GM10248 (cell line): ENCODE results near the gene CEP131.

ENCODE experiments used
- CTCF ChIA-PET: fragments of 300-600 bp; sonication (Branson Sonifier 250); formaldehyde crosslinking; extraction: SDS; loops from one replicate; lab custom pipeline; 2021; ENCODE audit warnings: antibody characterized with exemption; lab: Yijun Ruan, JAX
- POLR2A ChIA-PET: fragments of 350-650 bp; sonication (Branson Sonifier 250); formaldehyde crosslinking; extraction: SDS; loops from one replicate; lab custom pipeline; 2020; ENCODE audit warnings: antibody characterized with exemption; lab: Yijun Ruan, JAX
- DNase-seq: peaks from one replicate; pipeline ENCODE4 v3.0.0; 2012; ENCODE audit errors: extremely low spot score
- CTCF ChIP-seq: IDR thresholded peaks from 2 replicates; pipeline ENCODE4 v1.5.1; 2012; ENCODE audit warnings: mild to moderate bottlenecking, low read depth; ENCODE audit errors: extremely low read depth, missing control alignments, control extremely low read depth

CEP131 gene

DNA sequence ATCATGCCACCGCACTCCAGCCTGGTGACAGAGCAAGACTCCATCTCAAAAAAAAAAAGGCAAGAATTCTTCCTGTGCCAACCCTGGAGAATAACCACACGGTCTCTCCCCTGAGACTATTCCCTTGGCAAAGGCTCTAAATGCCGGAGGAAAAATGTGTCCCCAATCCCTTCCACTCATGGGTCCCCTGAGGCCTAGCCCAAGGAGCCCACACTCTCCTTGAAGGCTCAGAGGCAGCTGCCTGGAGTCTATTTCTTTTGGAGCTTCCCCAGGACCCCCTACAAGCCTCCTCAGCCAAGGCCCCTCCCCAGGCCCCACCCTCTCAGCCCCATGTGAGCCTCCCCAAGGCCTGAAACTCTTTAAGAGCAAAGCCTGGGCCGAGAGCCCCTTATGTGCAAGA, 16.6 kb downstream of the CEP131 start:
- no peak for DNase-seq
- no peak for TF ChIP-seq CTCF
- ChIA-PET POLR2A (no interaction called here), CTCF (no interaction called here)

DNA sequence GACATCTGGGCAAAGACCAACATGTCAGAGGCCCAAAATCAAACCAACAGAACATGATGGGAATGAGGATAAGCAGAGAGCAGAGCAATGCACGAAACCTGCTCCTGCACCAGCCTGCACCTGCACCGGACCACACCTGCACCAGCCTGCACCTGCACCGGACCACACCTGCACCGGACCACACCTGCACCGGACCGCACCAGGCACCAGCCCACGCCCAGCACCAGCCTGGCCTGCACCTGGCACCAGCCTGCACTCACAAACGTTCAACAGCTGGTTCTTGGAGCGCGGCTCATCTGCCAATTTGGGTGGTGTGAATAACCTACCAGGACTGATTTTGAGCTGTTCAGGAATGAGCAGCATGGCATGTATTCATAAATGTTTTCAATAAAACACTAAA, 18.2 kb downstream of the CEP131 start:
- ChIA-PET POLR2A (no interaction called here), CTCF (interaction anchor here (1.0 kb wide), 1 partner anchor 62 kb away, joined by 3 read pairs; no protein-coding TSS in a partner anchor)
- DNase-seq, result no peak
- no peak for TF ChIP-seq CTCF

DNA sequence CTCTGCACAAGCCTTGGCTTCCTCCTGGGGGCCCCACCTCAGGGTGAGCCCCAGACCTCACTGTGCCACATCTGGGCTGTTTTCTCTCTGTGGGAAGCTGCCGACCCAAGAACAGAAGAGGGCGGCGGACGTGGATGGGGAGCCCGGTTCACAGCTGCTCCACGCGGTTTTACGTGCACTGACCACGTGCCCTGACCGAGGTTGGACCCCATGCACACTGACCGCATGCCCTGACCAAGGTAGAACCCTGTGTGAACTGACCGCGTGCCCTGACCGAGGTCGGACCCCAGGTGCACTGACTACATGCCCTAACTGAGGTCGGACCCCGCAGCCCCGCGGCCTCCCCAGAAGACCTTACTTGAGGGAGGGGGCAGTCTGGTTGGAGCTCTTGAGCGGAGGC, 19.6 kb downstream of the CEP131 start:
- ChIA-PET POLR2A (no interaction called here), CTCF (no interaction called here)
- DNase-seq, result no peak
- no peak for TF ChIP-seq CTCF

- ChIA-PET CTCF (no interaction called here), POLR2A (no interaction called here)
- TF ChIP-seq CTCF, result no peak
- no peak for DNase-seq
Measured at GRCh38 chr17:81202318-81202717, 20.4 kb downstream of the CEP131 start.

DNA sequence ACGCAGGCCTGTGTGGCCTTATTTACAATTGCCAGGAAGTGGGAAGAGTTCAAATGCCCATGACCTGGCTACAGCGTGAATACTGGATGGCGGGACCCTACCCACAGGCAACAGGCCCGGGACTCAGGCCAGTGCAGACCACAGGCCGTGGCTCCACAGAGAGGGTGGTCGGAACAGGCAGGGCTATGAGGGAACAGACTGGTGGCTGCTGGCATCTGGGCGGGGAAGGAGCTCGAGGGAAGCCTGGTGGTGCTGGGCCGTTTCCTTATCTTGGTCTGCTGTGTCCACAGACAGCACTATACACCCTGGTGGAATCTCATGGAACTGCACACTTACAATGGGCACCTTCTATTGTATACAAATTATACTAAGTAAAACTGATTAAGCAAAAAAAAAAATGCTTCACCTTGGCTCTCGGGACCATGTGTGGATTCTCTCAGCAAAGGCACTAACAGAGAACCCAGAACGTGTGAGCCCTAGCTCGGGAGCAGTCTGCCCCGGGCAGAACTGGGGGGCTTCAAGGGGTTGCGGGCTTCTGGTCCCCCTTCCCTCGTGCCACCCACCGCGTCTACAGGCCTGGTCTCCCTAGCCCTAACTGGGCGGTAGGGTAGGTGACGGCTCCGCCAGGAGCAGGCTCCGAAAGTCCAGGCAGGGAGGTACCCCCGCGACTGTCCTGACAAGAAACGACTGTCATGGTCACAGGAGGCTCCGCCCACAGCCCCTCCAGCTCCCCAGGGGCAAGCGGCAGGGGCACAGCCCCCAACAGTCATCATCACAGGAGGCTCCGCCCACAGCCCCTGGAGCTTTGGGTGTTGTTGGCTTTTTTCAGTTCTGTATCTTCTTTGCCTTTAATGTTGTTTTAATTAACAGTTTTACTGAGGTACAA, 21.8 kb downstream of the CEP131 start:
- TF ChIP-seq CTCF, result peak; percentile 33
- CTCF ChIA-PET, result interaction anchor here (1.2 to 1.4 kb wide), 5 partner anchors 21 to 53 kb away, joined by 3 to 5 read pairs (median 3); no protein-coding TSS in a partner anchor
- POLR2A ChIA-PET, result interaction anchor here (0.5 kb wide), 1 partner anchor 726 kb away, joined by 5 read pairs; no protein-coding TSS in a partner anchor
- peak; percentile 67 for DNase-seq

DNA sequence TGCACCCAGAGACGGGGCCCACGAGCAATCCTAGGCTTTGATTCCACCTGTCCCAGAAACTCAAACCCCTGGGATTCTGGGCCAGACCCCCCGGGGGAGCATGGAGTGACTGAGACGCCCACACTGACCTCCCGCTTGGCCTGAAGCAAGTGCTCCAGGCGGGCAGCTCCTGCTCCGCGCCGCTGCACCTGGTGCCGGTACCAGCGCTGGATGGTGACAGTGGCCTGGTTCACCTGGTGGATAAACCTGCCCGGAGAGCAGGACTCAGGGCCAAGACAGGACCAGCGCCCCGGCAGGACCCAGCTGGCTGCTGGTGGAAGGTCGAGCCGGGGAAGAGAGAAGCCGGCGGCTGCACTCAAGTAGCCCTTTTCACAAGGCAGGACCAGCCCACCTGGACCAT, 22.6 kb downstream of the CEP131 start:
- TF ChIP-seq CTCF, result no peak
- ChIA-PET POLR2A (no interaction called here), CTCF (interaction anchor here (1.2 to 1.4 kb wide), 5 partner anchors 20 to 52 kb away, joined by 3 to 5 read pairs (median 3); no protein-coding TSS in a partner anchor)
- no peak for DNase-seq
